CD4-positive, alpha-beta memory T cell (primary cell): ENCODE results near the gene MET. TPM values are rescaled to one million over a fixed set of nuclear protein-coding genes. Genes with fewer than 3 reads are reported as not detected.
"Not testable (repeated sequence)": the region's sequence is repeated elsewhere in the genome, so short reads cannot be mapped to it uniquely, and the experiment has no call there.

ENCODE experiments used
- CTCF ChIA-PET: fragments of 350-600 bp; sonication (Branson Sonifier 250); formaldehyde crosslinking; loops from one replicate; lab custom pipeline; 2021; ENCODE audit warnings: inconsistent platforms; ENCODE audit not compliant: partially characterized antibody; lab: Charles Lee
- POLR2A ChIA-PET: fragments of 350-600 bp; sonication (Branson Sonifier 250); formaldehyde crosslinking; loops from one replicate; lab custom pipeline; 2021; ENCODE audit not compliant: partially characterized antibody; lab: Charles Lee
- DNase-seq, 5 donors: peaks; one replicate each; pipeline versions ENCODE4 v3.0.0 to v3.0.0-alpha.2; 2020 to 2022; ENCODE audit warnings: mixed read lengths in 1 of 5
- H3K27ac ChIP-seq: one replicate; pipeline ENCODE4 v1.7.0; 2013; ENCODE audit warnings: low read depth, low read length
- H3K27me3 ChIP-seq: 2 replicates; pipeline ENCODE4 v1.7.0; 2013; ENCODE audit warnings: mild to moderate bottlenecking, low read length, moderate library complexity; ENCODE audit not compliant: insufficient read depth
- H3K36me3 ChIP-seq: 2 replicates; pipeline ENCODE4 v1.7.0; 2013; ENCODE audit warnings: mild to moderate bottlenecking, low read length, moderate library complexity; ENCODE audit not compliant: insufficient read depth
- H3K4me1 ChIP-seq: 2 replicates; pipeline ENCODE4 v1.7.0; 2013; ENCODE audit warnings: mild to moderate bottlenecking, low read length, moderate library complexity; ENCODE audit not compliant: insufficient read depth
- H3K4me3 ChIP-seq, 2 donors: one replicate each; pipeline ENCODE4 v1.7.0; 2013; ENCODE audit warnings: low read length in 2 of 2, mild to moderate bottlenecking in 1 of 2
- H3K9me3 ChIP-seq, 2 donors: one replicate each; pipeline ENCODE4 v1.7.0; 2013; ENCODE audit warnings: low read length in 2 of 2, control low read depth in 1 of 2; ENCODE audit not compliant: control insufficient read depth in 1 of 2
- H3K27ac Mint-ChIP-seq, 7 donors: one replicate each; pipeline ENCODE4 v1.8.0; 2020 to 2021; ENCODE audit warnings: mixed read lengths in 7 of 7, mild to moderate bottlenecking in 6 of 7, inconsistent platforms in 3 of 7, moderate library complexity in 3 of 7
- H3K27me3 Mint-ChIP-seq, 2 donors: one replicate each; pipeline ENCODE4 v1.8.0; 2020 to 2021; ENCODE audit warnings: mixed read lengths in 2 of 2
- H3K36me3 Mint-ChIP-seq, 2 donors: one replicate each; pipeline ENCODE4 v1.8.0; 2020 to 2021; ENCODE audit warnings: mixed read lengths in 2 of 2, inconsistent platforms in 1 of 2, mild to moderate bottlenecking in 1 of 2
- H3K4me1 Mint-ChIP-seq, 4 donors: one replicate each; pipeline ENCODE4 v1.8.0; 2020 to 2021; ENCODE audit warnings: mixed read lengths in 4 of 4, mild to moderate bottlenecking in 1 of 4
- H3K4me3 Mint-ChIP-seq, 8 donors: one replicate each; pipeline ENCODE4 v1.8.0; 2020 to 2021; ENCODE audit warnings: mixed read lengths in 8 of 8, mild to moderate bottlenecking in 7 of 8, moderate library complexity in 6 of 8, inconsistent platforms in 3 of 8
- H3K9me3 Mint-ChIP-seq, 8 donors: one replicate each; pipeline ENCODE4 v1.8.0; 2020 to 2021; ENCODE audit warnings: mixed read lengths in 8 of 8, mild to moderate bottlenecking in 5 of 8, inconsistent platforms in 3 of 8, moderate library complexity in 1 of 8
- intact Hi-C: fragments of 100-400 bp; cut with micrococcal nuclease; formaldehyde crosslinking; loops from one replicate; pipeline ENCODE4 v1.15.1; 2023
- polyA plus RNA-seq, 2 donors: library from polyadenylated mRNA; unstranded; fragments of 300-500 nt; fragmentation: Illumina TruSeq; gene quantifications; one replicate each; pipeline ENCODE4 v1.2.3, GENCODE V29; 2021
- total RNA-seq, 2 experiments: library from RNA; stranded (reverse); gene quantifications; one replicate each; pipeline ENCODE4 v1.2.3, GENCODE V29; 2021

MET gene
- total and polyA plus RNA-seq, 4 experiments from 2014 or later = 0.23 to 0.47 TPM; not detected in 2

- Histone ChIP-seq H3K4me1 (no peaks in the 10 kb centered on the region), H3K9me3 (no peaks in the 10 kb centered on the region), H3K36me3 (no peaks in the 10 kb centered on the region), H3K27me3 (no peaks in the 10 kb centered on the region), H3K4me3 (no peak overlapping the region), H3K27ac (no peak overlapping the region)
- Mint-ChIP-seq H3K36me3 (no peaks in the 10 kb centered on the region), H3K9me3 (peaks cover 0 to 19% (median 8%) of the 10 kb centered on the region in 8 donors), H3K27me3 (peaks cover 0 to 4% of the 10 kb centered on the region in 2 donors), H3K27ac (no peak overlapping the region), H3K4me3 (no peak overlapping the region), H3K4me1 (no peaks in the 10 kb centered on the region)
- CTCF ChIA-PET = no interaction called here
- intact Hi-C loops = no loop called here
- DNase-seq = no peak
- POLR2A ChIA-PET = no interaction called here
Measured at GRCh38 chr7:116754186-116754585, 82.2 kb downstream of the MET start.

- Histone ChIP-seq H3K9me3 (no peaks in the 10 kb centered on the region), H3K27me3 (no peaks in the 10 kb centered on the region), H3K4me1 (no peaks in the 10 kb centered on the region), H3K27ac (no peak overlapping the region), H3K4me3 (no peak overlapping the region), H3K36me3 (no peaks in the 10 kb centered on the region)
- intact Hi-C loops = no loop called here
- H3K36me3 Mint-ChIP-seq = no peaks in the 10 kb centered on the region
- no peak overlapping the region for H3K27ac Mint-ChIP-seq
- no peaks in the 10 kb centered on the region for H3K4me1 Mint-ChIP-seq
- H3K4me3 Mint-ChIP-seq = no peak overlapping the region
- POLR2A ChIA-PET = no interaction called here
- peaks cover 0 to 3% of the 10 kb centered on the region in 2 donors for H3K27me3 Mint-ChIP-seq
- DNase-seq = no peak
- H3K9me3 Mint-ChIP-seq = no peaks in the 10 kb centered on the region
- CTCF ChIA-PET = no interaction called here
Measured at GRCh38 chr7:116757283-116757682, 85.3 kb downstream of the MET start.

GRCh38 chr7:116759642-116760041 lies 87.6 kb downstream of the MET start:
- H3K36me3 ChIP-seq, H3K27ac Mint-ChIP-seq, H3K27me3 Mint-ChIP-seq, H3K9me3 Mint-ChIP-seq, H3K9me3 ChIP-seq, POLR2A ChIA-PET, H3K27ac ChIP-seq, H3K4me3 ChIP-seq, H3K4me3 Mint-ChIP-seq, H3K27me3 ChIP-seq, DNase-seq, intact Hi-C loops, H3K4me1 ChIP-seq, H3K4me1 Mint-ChIP-seq, H3K36me3 Mint-ChIP-seq: not testable (repeated sequence)
- CTCF ChIA-PET = interaction anchor here (0.7 kb wide), 1 partner anchor 10 kb away, joined by 4 read pairs; no protein-coding TSS in a partner anchor

- no peaks in the 10 kb centered on the region for H3K27me3 ChIP-seq
- Mint-ChIP-seq H3K4me3 (no peak overlapping the region), H3K36me3 (no peaks in the 10 kb centered on the region), H3K27ac (no peak overlapping the region), H3K9me3 (no peaks in the 10 kb centered on the region), H3K27me3 (peaks cover 2 to 4% of the 10 kb centered on the region in 2 donors), H3K4me1 (no peaks in the 10 kb centered on the region)
- intact Hi-C loops = no loop called here
- CTCF ChIA-PET = no interaction called here
- no peaks in the 10 kb centered on the region for H3K4me1 ChIP-seq
- DNase-seq = no peak
- H3K4me3 ChIP-seq = no peak overlapping the region
- H3K27ac ChIP-seq = no peak overlapping the region
- H3K9me3 ChIP-seq = no peaks in the 10 kb centered on the region
- H3K36me3 ChIP-seq = no peaks in the 10 kb centered on the region
- POLR2A ChIA-PET = no interaction called here
Measured at GRCh38 chr7:116762971-116763370, 91.0 kb downstream of the MET start.

GRCh38 chr7:116763647-116764046 lies 91.7 kb downstream of the MET start:
- ChIA-PET POLR2A (no interaction called here), CTCF (no interaction called here)
- Histone ChIP-seq H3K9me3 (no peaks in the 10 kb centered on the region), H3K27ac (no peak overlapping the region), H3K4me1 (no peaks in the 10 kb centered on the region), H3K36me3 (no peaks in the 10 kb centered on the region), H3K4me3 (no peak overlapping the region), H3K27me3 (no peaks in the 10 kb centered on the region)
- Mint-ChIP-seq H3K9me3 (no peaks in the 10 kb centered on the region), H3K27ac (no peak overlapping the region), H3K36me3 (no peaks in the 10 kb centered on the region), H3K4me1 (no peaks in the 10 kb centered on the region), H3K4me3 (no peak overlapping the region), H3K27me3 (peaks cover 2 to 4% of the 10 kb centered on the region in 2 donors)
- DNase-seq = no peak
- intact Hi-C loops = no loop called here

- Mint-ChIP-seq H3K27ac (no peak overlapping the region), H3K9me3 (no peaks in the 10 kb centered on the region), H3K27me3 (peaks cover 7 to 9% of the 10 kb centered on the region in 2 donors), H3K4me3 (no peak overlapping the region), H3K36me3 (no peaks in the 10 kb centered on the region), H3K4me1 (no peaks in the 10 kb centered on the region)
- ChIA-PET CTCF (no interaction called here), POLR2A (no interaction called here)
- intact Hi-C loops = no loop called here
- DNase-seq = no peak
- Histone ChIP-seq H3K36me3 (no peaks in the 10 kb centered on the region), H3K4me1 (no peaks in the 10 kb centered on the region), H3K9me3 (no peaks in the 10 kb centered on the region), H3K4me3 (no peak overlapping the region), H3K27me3 (no peaks in the 10 kb centered on the region), H3K27ac (no peak overlapping the region)
Measured at GRCh38 chr7:116766881-116767280, 94.9 kb downstream of the MET start.

- Histone ChIP-seq H3K27ac (no peak overlapping the region), H3K9me3 (no peaks in the 10 kb centered on the region), H3K27me3 (no peaks in the 10 kb centered on the region), H3K36me3 (no peaks in the 10 kb centered on the region), H3K4me3 (no peak overlapping the region), H3K4me1 (no peaks in the 10 kb centered on the region)
- H3K9me3 Mint-ChIP-seq = no peaks in the 10 kb centered on the region
- POLR2A ChIA-PET = no interaction called here
- intact Hi-C loops = no loop called here
- no peaks in the 10 kb centered on the region for H3K4me1 Mint-ChIP-seq
- CTCF ChIA-PET = interaction anchor here (0.9 kb wide), 1 partner anchor 10 kb away, joined by 4 read pairs; no protein-coding TSS in a partner anchor
- DNase-seq = no peak
- no peaks in the 10 kb centered on the region for H3K36me3 Mint-ChIP-seq
- peaks cover 6 to 11% of the 10 kb centered on the region in 2 donors for H3K27me3 Mint-ChIP-seq
- no peak overlapping the region for H3K27ac Mint-ChIP-seq
- no peak overlapping the region for H3K4me3 Mint-ChIP-seq
Measured at GRCh38 chr7:116769546-116769945, 97.5 kb downstream of the MET start.

GRCh38 chr7:116770941-116771340 lies 98.9 kb downstream of the MET start:
- ChIA-PET POLR2A (no interaction called here), CTCF (no interaction called here)
- H3K27ac ChIP-seq = no peak overlapping the region
- Mint-ChIP-seq H3K36me3 (no peaks in the 10 kb centered on the region), H3K27ac (no peak overlapping the region), H3K9me3 (no peaks in the 10 kb centered on the region), H3K4me1 (no peaks in the 10 kb centered on the region), H3K27me3 (peaks cover 6 to 9% of the 10 kb centered on the region in 2 donors), H3K4me3 (no peak overlapping the region)
- no peaks in the 10 kb centered on the region for H3K27me3 ChIP-seq
- H3K36me3 ChIP-seq = no peaks in the 10 kb centered on the region
- no peak for DNase-seq
- no peak overlapping the region for H3K4me3 ChIP-seq
- no peaks in the 10 kb centered on the region for H3K4me1 ChIP-seq
- intact Hi-C loops = no loop called here
- no peaks in the 10 kb centered on the region for H3K9me3 ChIP-seq
